GM18508 (cell line): Measurements from ENCODE around the gene SLC25A22.

ENCODE experiments used
- ATAC-seq: cut with Tn5 transposase; IDR thresholded peaks from one replicate; pipeline ENCODE4 v1.9.1; 2021; ENCODE audit warnings: moderate number of reproducible peaks; ENCODE audit not compliant: insufficient read depth, unreplicated experiment

The SLC25A22 gene

DNA sequence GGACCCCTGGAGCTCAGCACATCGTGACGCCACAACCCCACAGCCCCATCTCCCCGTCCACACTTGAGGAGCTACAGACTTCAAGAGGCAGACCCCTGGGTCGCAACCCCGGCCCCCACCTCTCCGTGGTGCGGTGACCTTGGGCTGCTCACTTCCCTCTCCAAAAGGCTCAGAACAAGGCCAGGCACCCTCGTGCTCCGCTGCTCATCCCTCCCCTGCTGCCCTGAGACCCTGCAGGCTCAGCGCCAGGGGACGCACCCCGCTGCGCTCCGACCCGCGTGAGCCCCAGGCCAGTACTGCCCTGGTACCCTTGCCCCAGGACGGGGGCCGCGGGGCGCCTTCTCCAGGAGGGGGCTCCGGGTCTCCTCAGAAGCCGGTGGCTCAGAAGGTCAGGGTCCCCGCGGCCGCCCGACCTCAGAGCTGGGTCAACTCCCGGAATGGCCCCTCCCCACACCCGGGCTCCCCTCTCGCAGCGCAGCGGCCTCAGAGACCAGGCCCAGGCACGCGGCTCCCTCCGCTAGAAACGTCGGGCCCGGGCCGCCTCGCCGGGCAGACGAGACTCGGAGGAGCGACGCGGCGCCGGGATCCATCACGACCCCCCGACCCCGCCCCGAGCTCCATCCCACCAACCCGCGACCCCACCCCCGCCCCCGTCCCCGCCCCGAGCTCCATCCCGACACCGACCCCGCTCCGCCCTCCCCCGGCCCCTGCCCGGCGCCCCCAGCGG, 21.4 kb downstream of the SLC25A22 start:
- ATAC-seq: no peak

DNA sequence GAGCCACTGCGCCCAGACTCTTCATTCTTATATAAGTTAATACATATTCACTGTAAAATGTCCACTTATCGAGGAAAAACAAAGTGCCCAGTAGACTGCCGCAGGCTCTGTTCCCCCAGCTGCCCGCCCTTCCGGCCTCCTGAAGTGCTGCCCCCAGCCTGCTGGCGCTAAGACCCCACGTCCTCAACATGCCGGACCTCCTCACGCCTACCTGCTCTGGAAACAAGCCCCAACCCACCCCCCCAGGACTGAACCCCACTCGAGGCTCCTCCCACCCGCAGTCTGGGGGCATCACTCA, 21.9 kb downstream of the SLC25A22 start:
- ATAC-seq: no peak

DNA sequence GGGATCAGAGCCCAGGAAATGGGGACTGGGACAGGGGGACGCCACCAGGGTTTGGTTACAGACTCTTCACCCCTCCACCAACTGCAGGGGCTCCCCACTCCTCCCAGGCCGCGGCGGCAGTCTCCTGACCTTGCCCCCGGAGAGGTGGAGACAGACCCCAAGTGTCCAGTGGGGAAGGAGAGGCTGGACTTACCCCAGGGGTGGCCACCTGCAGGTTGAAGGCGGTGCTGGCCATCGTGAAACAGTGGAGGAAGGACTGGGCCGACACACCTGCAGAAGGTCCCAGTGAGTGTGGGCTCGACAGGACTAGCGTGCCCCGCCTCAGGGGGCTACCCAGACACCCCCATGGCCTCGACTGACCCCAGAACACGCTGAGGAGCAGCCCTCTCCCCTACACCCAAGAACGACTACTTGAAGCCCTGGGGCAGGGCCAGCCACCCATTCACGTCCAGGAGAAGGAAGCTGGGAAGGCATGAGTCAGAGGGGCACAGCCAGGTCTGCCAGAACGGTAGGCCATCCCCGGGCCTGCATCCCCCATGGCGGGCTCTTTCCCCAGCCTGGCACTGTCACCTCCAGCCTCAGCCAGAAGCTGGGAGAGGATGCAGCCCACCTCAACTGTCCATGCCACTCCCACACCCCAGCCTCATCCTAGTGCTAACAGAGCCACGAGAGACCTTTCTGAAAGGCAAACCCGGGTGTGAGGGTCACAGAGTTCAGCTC, 23.0 kb downstream of the SLC25A22 start:
- no peak for ATAC-seq

DNA sequence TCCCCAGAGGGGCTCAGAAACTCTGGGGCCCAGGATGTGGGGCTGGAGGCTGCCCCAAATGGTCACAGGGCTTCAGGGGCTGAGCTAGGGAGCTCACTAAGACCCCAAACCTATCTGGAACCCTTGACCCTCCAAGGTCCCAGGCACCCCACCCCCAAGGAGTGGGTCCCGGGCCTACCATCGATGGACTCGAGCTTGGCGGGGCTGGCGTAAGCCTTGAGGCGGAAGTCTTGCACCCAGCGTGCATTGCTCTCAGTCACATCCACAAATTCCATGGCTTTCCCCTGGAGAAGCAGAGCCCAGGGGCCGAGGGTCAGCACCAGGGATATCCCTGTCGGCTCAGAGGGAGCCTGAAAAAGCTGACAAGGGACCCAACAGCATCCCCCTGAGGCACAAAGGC, 24.3 kb downstream of the SLC25A22 start:
- ATAC-seq: no peak

DNA sequence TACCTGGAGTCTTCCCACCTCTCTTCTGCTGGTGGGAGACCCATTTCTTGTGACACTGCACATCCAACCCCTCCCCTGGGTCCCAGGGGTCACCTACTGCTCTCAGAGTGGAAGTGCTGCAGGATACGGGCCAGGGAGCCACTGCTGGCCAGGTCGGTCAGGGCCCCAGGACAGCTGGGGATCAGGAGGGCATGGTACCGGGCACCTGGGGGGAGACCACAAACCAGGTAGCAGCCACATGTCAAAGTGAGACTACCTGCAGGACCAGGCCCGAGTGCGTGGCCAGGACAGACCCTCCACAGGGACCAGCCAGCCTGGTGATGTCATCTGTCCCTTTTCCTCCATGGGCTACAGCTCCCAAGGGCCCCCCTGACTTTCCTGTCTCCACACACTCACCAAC, 24.7 kb downstream of the SLC25A22 start:
- no peak for ATAC-seq

DNA sequence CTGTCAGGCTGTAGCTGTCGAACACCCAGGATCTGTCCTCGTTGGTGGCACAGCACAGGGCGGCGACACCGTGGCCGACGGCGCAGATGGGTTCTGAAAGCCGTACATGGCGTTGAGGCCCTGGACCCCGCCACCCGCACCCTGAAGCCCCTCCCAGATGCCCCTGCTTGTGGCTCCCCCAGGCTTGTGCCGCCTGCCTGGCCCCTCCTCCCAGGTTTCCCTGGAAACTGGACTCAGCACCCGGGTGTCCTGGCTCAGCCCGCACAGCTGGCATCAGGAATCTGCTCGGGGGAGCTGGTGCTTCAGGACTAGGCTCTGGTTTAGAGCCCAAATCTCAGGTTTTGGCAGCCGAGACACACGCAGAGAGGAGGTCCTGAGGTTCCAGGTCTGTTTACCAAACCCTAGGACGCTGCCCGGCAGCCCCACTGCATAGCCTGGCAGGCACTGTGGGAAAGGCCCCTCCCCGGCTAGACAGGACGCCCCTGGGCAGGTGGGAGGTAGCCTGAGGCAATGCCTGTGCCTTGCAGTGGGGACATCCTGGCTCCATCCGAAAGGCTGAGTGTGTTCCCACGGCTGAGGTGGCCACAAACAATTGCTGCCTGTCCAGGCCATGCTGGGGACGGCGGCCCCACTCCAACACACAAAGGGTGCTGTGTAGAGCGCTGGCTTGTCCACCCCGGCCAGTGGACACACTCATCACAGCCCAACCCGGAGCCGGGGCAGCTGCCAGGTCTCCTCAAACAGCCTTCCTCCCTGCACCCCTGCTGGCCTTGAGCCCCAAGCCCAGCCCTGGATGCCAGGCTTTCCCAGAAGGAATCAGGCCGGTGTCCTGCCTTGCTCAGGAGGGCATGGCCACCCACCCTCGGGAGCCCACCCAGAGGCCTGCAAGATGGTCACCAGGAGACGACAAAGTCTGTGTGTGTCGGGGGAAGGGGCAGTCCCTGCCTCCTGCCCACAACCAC, 25.4 kb downstream of the SLC25A22 start:
- ATAC-seq: no peak

DNA sequence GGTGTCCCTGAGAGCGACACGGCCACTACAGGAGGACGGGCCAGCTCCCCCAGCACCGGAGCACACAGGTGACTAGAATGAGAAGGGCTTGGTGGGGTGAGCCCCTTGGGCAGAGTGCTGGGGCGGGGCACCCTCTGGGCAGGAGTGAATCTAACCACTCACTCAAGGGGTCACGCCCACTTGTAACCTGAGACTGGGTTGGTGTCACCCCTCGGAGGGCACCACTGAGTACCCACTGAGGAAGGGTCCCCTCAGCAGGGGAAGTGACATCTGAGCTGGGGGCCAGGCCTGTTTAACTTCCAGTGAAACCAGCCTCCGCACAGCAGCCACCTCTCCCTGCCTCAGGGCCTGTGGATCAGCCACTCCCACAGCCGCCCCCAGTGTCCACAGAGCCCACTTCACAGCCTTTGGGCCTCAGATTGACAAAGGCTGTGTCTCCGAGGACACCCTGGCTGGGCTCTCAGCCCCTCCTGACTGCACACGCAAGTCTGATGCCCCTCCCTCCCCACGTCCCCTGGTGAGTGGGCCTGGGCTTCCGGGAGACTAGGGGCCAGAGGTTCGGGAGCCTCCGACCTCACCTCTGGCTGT, 26.4 kb downstream of the SLC25A22 start:
- ATAC-seq: no peak

DNA sequence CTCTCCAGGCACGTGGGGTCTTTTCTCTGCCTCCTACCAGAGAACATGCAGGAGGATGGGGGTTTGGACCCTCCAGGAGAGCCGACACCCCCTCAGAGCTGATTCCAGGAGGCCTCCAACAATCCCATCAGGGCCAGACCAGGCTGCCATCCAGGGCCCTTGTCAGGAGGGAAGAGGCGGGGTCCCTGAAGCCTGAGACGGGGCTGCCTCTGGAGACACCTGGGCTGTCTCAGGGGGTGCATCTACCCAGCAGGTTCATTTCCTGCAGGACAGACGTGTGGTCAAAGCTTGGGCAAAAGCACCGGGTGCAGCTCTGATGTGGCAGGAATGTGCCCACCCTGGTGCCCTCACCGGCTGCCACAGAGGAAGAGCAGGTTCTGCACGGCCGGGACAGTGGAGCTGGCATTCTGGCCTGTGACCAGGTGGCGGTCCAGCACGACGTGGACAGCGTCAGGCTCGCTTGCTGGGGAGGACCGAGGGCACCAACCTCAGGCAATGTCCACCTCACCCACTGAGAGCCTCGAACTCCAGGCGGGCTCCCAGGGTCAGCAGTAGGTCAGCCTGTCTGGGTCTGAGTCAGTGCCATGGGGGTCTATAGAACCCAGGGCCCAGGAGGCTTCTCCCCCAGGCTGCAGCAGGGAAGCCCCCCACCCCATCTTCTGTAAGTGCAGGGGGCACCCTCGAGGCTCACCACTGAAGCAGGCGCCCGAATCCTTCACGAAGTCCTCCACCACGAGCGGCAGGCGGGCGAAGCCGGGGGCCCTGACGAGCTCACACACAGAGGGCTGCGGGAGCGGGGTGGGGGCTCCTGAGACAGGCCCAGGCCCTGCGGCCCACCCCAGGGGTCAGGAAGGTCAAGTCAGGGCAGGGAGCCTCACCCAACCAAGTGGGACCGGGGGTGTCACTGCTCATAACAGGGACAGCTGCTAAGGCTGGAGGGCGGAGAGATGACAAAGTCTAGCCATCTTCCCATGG, 27.2 kb downstream of the SLC25A22 start:
- no peak for ATAC-seq

DNA sequence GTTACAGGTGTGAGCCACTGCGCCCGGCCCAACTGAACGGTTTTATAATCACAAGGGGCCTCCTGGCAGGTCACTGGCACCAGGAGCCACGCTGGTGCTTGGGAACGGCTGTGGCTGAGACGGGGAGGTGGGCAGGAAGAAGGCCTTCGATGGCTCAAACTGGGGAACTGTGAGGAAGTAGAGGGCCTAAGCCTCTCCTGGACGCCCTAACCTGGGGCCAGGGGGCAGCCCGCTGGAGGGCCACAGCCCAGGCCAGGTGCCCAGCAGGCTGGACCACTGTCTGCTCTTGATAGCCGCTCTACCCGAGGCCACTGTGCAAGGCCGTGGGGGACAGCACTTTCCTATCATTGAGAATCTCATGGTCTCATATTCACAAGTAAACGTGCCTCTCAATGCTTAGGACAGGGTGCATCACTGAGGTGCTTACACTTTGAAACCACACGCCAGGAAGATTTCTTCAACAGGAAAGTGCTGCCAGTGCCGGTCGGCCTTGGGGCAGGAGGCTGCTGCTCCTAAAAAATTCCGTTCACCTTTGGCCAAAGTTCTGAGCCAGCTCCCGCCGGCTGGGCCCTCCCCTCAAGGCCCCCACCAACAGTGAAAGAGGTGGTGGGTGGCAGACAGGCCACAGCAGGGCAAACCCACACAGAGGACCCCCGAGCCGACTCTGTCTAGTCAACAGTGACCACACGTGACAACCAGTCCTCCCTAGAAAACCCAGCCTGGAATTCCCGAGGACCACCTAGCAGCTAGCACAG, 28.0 kb downstream of the SLC25A22 start:
- no peak for ATAC-seq

DNA sequence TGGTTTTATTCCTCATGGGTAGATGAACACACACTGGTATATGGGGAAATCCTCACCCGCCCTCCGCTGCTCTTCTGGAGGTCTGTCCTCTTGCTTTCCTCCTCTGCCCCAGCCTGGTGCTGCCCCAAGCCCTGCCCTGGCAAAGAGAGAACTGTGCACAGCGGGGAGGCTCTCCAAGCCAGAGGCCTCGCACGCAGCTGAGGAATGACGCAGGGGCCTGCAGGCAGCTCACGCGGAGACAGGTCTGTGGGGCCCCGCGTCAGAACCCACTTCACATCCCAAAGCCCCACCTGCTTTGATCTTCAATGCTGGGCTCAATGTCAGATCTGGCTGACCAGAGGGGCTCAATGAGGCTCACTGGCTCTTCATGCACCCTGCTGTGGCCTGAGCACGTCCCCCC, 30.8 kb downstream of the SLC25A22 start:
- ATAC-seq: no peak

DNA sequence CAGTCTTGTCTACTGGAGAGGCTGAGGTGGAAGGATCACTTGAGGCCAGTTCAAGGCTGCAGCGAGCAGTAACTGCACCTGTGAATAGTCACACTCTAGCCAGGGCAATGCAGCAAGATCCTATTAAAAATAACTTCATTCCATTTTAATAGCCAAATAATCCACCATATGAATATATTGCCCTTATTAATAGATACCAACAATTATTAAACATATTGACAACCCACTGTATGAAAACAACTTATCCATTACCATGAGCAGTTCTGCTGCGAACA, 31.2 kb downstream of the SLC25A22 start:
- ATAC-seq: no peak

DNA sequence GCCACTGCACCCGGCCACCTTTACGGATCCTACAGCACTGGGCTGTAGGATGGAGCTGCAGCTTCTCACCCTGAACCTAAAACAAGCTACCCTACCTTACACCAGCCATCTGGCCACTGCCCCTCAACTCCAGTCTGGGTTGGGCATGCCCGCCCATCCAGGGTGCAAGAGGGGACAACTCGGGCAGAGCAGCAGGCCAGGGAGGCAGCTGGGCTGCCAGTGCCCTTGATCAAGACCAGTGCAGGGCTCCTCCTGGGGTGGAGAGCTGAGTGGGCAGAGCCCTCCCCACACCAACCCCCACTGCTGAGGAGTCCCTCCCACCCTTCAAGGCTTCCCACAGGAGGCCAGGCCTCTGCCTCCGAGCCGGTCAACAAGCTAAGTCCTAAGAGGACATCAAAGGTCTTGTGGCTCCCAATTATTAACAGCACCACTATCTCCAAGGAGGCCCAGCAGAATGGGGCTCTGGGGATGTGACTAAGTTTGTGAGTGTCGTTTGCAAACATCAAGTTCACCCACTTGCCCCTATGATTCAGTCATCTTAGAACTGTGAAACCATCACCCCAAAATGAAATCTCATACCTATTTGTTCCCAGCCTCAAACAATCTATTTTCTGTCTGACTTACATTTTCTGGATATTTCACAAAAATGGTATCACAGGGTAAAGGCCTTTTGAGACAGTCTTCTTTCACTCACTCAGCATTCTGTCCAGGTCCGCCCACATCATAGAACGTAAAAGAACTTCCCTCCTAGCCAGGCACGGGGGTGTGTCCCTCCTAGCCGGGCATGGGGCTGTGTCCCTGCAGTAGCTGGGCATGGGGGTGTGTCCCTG, 31.8 kb downstream of the SLC25A22 start:
- no peak for ATAC-seq

DNA sequence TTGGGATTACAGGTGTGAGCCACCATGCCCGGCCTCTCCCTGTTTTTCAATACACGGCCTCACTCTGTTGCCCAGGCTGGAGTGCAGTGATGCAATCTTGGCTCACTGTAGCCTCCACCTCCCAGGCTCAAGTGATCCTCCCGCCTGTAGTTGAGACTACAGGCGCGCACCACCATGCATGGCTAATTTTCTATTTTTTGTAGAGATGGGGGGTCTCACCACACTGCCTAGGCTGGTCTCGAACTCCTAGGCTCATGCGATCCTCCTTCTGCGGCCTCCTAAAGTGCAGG, 32.3 kb downstream of the SLC25A22 start:
- ATAC-seq: no peak

DNA sequence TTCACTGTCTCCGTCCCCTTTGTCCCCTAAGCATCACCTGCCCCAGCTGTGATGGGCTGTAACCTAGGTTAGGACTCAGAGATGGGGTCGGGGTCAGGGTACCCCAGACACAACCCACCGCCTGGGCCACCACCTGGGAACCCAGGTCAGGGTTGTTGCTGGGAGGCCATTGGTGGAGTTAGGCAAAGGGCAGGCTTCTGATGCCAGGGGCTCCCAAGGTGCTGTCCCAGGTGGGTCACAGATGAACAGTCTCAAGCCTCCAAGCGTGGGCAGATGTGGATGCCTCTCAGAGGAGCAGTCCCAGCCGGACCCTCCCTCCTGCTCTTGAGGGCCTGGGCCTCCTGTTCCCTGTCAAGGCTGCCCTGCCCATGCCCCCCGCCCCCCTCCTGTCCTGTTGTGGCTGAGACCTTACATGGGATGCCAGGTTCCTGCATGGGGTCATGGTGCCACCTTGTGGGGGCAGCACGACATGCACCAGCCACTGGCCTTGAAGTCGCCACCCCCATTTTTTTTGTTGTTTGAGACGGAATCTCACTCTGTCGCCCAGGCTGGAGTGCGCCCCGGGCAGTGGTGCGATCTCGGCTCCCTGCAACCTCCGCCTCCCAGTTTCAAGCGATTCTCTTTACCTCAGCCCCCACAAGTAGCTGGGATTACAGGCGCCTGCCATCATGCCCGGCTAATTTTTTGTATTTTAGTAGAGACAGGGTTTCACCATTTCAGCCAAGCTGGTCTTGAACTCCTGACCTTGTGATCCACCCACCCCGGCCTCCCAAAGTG, 32.9 kb downstream of the SLC25A22 start:
- ATAC-seq: no peak

DNA sequence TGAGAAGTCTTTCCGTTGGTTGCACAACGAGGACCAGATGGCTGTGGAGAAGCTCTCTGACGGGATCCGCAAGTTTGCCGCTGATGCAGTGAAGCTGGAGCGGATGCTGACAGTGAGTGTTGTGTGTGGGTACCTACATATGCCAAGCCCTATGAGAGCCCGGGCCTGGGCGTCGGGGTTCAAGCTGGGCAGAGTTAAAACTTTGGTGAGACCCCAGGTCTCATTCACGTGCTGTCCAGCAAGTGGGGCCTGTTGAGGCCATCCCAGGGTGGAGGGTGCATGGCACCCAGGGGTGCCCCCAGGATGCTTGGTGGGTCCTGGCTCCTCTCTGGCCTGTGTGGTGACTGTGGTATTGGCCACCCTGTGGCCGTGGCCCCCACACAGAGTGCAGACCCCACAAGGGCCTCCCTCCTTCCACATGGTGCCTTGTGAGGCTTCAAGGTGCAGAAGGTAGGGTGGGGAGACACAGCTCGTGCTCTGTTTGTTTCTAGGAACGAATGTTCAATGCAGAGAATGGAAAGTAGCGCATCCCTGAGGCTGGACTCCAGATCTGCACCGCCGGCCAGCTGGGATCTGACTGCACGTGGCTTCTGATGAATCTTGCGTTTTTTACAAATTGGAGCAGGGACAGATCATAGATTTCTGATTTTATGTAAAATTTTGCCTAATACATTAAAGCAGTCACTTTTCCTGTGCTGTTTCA, 33.6 kb downstream of the SLC25A22 start:
- no peak for ATAC-seq

DNA sequence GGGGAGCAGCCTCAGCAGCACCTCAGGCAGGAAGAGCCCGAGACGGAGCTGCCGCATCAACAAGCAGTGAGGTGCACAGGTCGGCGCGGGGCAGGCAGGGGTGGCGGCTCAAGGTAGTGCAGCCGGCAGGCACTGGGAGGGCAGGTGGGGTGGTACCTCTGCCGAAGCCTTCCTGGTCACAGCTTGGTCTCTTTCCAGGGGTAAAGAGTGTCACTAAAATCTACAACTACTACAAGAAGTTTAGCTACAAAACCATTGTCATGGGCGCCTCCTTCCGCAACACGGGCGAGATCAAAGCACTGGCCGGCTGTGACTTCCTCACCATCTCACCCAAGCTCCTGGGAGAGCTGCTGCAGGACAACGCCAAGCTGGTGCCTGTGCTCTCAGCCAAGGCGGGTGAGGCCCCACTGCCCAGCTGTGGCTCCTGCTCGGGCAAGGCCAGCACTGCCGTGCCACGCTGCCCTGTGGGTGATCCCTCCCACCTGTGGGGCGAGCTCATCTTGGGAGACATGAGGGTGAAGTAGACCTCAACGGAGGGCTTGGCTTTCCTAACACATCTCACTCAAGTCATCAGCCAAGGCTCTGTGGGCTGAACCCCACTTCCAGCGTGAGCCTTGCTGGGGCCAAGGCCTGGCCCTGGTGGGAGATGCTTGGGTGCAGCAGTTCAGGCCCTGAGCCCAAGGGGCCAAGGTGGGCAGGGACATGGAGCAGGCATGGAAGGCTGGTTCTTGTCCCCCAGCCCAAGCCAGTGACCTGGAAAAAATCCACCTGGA, 34.3 kb downstream of the SLC25A22 start:
- no peak for ATAC-seq
